HepG2 (cell line): Measurements from ENCODE around the gene PSMC3IP. TPM values are rescaled to one million over a fixed set of nuclear protein-coding genes. Genes with fewer than 3 reads are reported as not detected.
A peak's percentile ranks its signal among the peaks of the same experiment; 100 is the strongest.

Source experiments
- CREB1 ChIP-seq, 2 experiments: fragments of 450-650 bp in 1 of 2; IDR thresholded peaks; 2 replicates each; pipeline ENCODE4 v1.6.1; 2016 to 2017; ENCODE audit warnings: control low read depth in 1 of 2, mild to moderate bottlenecking in 1 of 2, missing compliant biosample characterization in 1 of 2, missing genetic modification characterization in 1 of 2
- GATA4 ChIP-seq: sonication (generic); IDR thresholded peaks from 2 replicates; pipeline ENCODE4 v1.6.1; 2016; ENCODE audit warnings: antibody characterized with exemption, low read depth, borderline replicate concordance
- JUNB ChIP-seq: sonication (generic); formaldehyde crosslinking; IDR thresholded peaks from 2 replicates; pipeline ENCODE4 v1.8.0; 2022; ENCODE audit warnings: missing genetic modification reagents, mild to moderate bottlenecking, borderline replicate concordance
- KLF12 ChIP-seq: sonication (generic); formaldehyde crosslinking; IDR thresholded peaks from 2 replicates; pipeline ENCODE4 v1.4.0; 2020; ENCODE audit warnings: missing genetic modification reagents, borderline replicate concordance
- MLLT10 ChIP-seq: sonication (generic); formaldehyde crosslinking; IDR thresholded peaks from 2 replicates; pipeline ENCODE4 v1.4.0; 2020; ENCODE audit warnings: missing genetic modification reagents
- MLXIP ChIP-seq: sonication (generic); formaldehyde crosslinking; IDR thresholded peaks from 2 replicates; pipeline ENCODE4 v1.9.0; 2021; ENCODE audit warnings: missing genetic modification reagents, borderline replicate concordance
- MTA3 ChIP-seq: sonication (generic); formaldehyde crosslinking; IDR thresholded peaks from 2 replicates; pipeline ENCODE4 v1.4.0; 2020; ENCODE audit warnings: missing genetic modification reagents
- TOE1 ChIP-seq: sonication (generic); formaldehyde crosslinking; IDR thresholded peaks from 2 replicates; pipeline ENCODE4 v1.4.0; 2020; ENCODE audit warnings: mild to moderate bottlenecking, missing genetic modification reagents
- ZNF3 ChIP-seq: IDR thresholded peaks from 2 replicates; pipeline ENCODE4 v1.7.0; 2017; ENCODE audit warnings: inconsistent platforms
- ZNF407 ChIP-seq: sonication (generic); formaldehyde crosslinking; IDR thresholded peaks from one replicate; pipeline ENCODE4 v1.5.1; 2020; ENCODE audit warnings: mild to moderate bottlenecking, missing genetic modification reagents; ENCODE audit errors: not compliant biosample characterization
- ZNF710 ChIP-seq: sonication (generic); formaldehyde crosslinking; IDR thresholded peaks from 2 replicates; pipeline ENCODE4 v1.5.0; 2020; ENCODE audit warnings: mild to moderate bottlenecking, missing genetic modification reagents, borderline replicate concordance
- polyA plus RNA-seq, 8 experiments: library from polyadenylated mRNA; depleted of rRNA in 3 of 8; stranded (reverse) in 7 of 8; unstranded in 1 of 8; fragments of >200 nt; fragmentation: Illumina TruSeq in 4 of 8; extraction: Trizol in 4 of 8; gene quantifications; 2 replicates each; pipeline versions ENCODE4 v1.2.1 to v1.2.3, GENCODE V29; 2011 to 2016; ENCODE audit warnings: low read depth in 4 of 8, missing spikeins in 1 of 8, mixed read lengths in 1 of 8; ENCODE audit not compliant: insufficient read depth in 1 of 8
- total RNA-seq, 5 experiments: library from RNA; depleted of rRNA; stranded (reverse); fragments of >200 nt; fragmentation: Illumina TruSeq; extraction: Trizol; gene quantifications; 2 replicates each; pipeline ENCODE4 v1.2.3, GENCODE V29; 2016; ENCODE audit warnings: low read depth in 1 of 5
- TF ChIP-seq, protein P1 (sequence below): sonication (generic); formaldehyde crosslinking; conservative IDR thresholded peaks from 2 replicates; pipeline ENCODE4 v1.4.0; 2020; ENCODE audit warnings: missing genetic modification reagents

PSMC3IP gene
- total and polyA plus RNA-seq, 2 of the 13 experiments (the other 11 are each of a cell fraction or from before 2014, with no cell fraction given), result 6.5 to 22.4 TPM

DNA sequence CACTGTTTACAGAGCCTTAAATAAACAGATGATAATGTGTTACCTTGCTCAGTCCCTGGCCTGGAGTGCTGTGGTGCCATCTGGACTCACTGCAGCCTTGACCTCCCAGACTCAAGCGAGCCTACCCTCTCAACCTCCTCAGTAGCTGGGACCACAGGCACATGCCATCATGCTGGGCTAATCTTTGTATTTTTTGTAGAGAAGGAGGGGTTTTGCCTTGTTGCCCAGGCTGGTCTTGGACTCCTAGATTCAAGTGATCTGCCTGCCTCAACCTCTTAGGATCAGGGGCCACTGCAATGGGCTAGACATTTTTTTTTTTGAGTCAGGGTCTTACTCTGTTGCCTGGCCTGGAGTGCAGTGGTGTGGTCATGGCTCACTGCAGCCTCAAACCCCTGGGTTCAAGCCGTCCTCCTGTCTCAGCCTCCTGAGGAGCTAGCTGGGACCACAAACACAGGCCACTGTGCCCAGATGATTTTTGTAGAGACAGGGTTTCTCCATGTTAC, 46.5 kb downstream of the PSMC3IP start (continued):
- TF ChIP-seq ZNF710 (CRISPR knock-in tag) (peak; percentile 78; the same call in 1 of the 2 replicates), ZNF407 (CRISPR knock-in tag) (peak; percentile 17), TOE1 (CRISPR knock-in tag) (0 out of 2 replicates have a peak, but pooled peaks have one; percentile 60), KLF12 (CRISPR knock-in tag) (no peak), JUNB (peak; percentile 66; the same call in 1 of the 2 replicates), CREB1 (IDR thresholded peaks at IDR 0.05) (peak; percentile 18; the same call in 1 of the 2 replicates), CREB1 (CRISPR knock-in tag; IDR thresholded peaks at IDR 0.05) (peak; percentile 66), MTA3 (no peak), MLXIP (CRISPR knock-in tag) (no peak), MLLT10 (CRISPR knock-in tag) (no peak), GATA4 (no peak), ZNF3 (0 out of 2 replicates have a peak, but pooled peaks have one; percentile 32)
- TF ChIP-seq, protein P1, sequence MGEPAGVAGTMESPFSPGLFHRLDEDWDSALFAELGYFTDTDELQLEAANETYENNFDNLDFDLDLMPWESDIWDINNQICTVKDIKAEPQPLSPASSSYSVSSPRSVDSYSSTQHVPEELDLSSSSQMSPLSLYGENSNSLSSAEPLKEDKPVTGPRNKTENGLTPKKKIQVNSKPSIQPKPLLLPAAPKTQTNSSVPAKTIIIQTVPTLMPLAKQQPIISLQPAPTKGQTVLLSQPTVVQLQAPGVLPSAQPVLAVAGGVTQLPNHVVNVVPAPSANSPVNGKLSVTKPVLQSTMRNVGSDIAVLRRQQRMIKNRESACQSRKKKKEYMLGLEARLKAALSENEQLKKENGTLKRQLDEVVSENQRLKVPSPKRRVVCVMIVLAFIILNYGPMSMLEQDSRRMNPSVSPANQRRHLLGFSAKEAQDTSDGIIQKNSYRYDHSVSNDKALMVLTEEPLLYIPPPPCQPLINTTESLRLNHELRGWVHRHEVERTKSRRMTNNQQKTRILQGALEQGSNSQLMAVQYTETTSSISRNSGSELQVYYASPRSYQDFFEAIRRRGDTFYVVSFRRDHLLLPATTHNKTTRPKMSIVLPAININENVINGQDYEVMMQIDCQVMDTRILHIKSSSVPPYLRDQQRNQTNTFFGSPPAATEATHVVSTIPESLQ (CRISPR knock-in tag), result 0 out of 2 replicates have a peak, but pooled peaks have one; percentile 30
